Prostate gland (tissue), 2 donors: ENCODE results near the gene DNM2. TPM values are rescaled to one million over a fixed set of nuclear protein-coding genes. Genes with fewer than 3 reads are reported as not detected.

Source experiments
- DNase-seq: peaks from one replicate; pipeline ENCODE4 v3.0.0-alpha.2; 2019; ENCODE audit warnings: low spot score
- H3K27ac ChIP-seq, 2 donors: fragments of 200-600 bp; sonication (generic); 2 replicates each; pipeline ENCODE4 v1.5.1; 2017 to 2019
- H3K27me3 ChIP-seq: fragments of 200-600 bp; sonication (generic); replicated peaks from 2 replicates; pipeline ENCODE4 v1.5.1; 2019; ENCODE audit not compliant: insufficient read depth
- H3K36me3 ChIP-seq, 2 donors: fragments of 200-600 bp; sonication (generic); 1 replicate in 1 of 2; 2 replicates in 1 of 2; pipeline versions ENCODE4 v1.5.1 to v1.8.1; 2017 to 2019
- H3K4me1 ChIP-seq: fragments of 200-600 bp; sonication (generic); replicated peaks from 2 replicates; pipeline ENCODE4 v1.5.1; 2019
- H3K4me3 ChIP-seq, 2 donors: fragments of 200-600 bp; sonication (generic); 2 replicates each; pipeline ENCODE4 v1.5.1; 2017 to 2019
- H3K9me3 ChIP-seq: fragments of 200-600 bp; sonication (generic); 2 replicates; pipeline ENCODE4 v1.5.1; 2017
- CTCF ChIP-seq, 4 experiments: fragments of 200-600 bp in 2 of 4; fragments of 450-650 bp in 2 of 4; sonication (generic) in 2 of 4; IDR thresholded peaks; 1 replicate in 3 of 4; 2 replicates in 1 of 4; pipeline ENCODE4 v1.5.1; 2016 to 2019; ENCODE audit warnings: antibody characterized with exemption in 4 of 4, mild to moderate bottlenecking in 2 of 4, moderate library complexity in 2 of 4
- POLR2A ChIP-seq: fragments of 450-650 bp; IDR thresholded peaks from one replicate; pipeline ENCODE4 v1.6.1; 2016; ENCODE audit warnings: antibody characterized with exemption, mild to moderate bottlenecking
- POLR2AphosphoS5 ChIP-seq: sonication (generic); formaldehyde crosslinking; IDR thresholded peaks from one replicate; pipeline ENCODE4 v1.6.1; 2017; ENCODE audit warnings: antibody characterized with exemption
- WGBS: methylation state at CpG from one replicate; pipeline ENCODE4 v1.1.5; 2018; 5-methylcytosine and 5-hydroxymethylcytosine counted together
- intact Hi-C: fragments of 100-400 bp; cut with DNase I; formaldehyde crosslinking; loops from one replicate; pipeline ENCODE4 v1.14.2; 2022
- total RNA-seq, 2 donors: library from RNA; depleted of rRNA; stranded (reverse); fragments of >200 nt; gene quantifications; one replicate each; pipeline ENCODE4 v1.1.0, GENCODE V29; 2016

DNM2 gene
- total RNA-seq, 2 donors from 2014 or later: 137 to 279 TPM

GRCh38 chr19:10826231-10826630 is 108.4 kb downstream of the DNM2 start:
- intact Hi-C loops: no loop called here
- no peaks in the 10 kb centered on the region for H3K27me3 ChIP-seq
- no peaks in the 10 kb centered on the region for H3K9me3 ChIP-seq
- no peak for DNase-seq
- no peak overlapping the region for H3K4me3 ChIP-seq
- TF ChIP-seq CTCF (IDR thresholded peaks at IDR 0.05) (no peak), POLR2A (no peak), POLR2AphosphoS5 (no peak)
- H3K36me3 ChIP-seq: peaks cover 7% of the 10 kb centered on the region in 2 donors
- H3K27ac ChIP-seq: no peak overlapping the region
- 94% methylated on average over 7 of the region's 7 CpGs for WGBS
- H3K4me1 ChIP-seq: no peaks in the 10 kb centered on the region

- DNase-seq: no peak
- WGBS: 87% methylated on average over 6 of the region's 6 CpGs
- no peaks in the 10 kb centered on the region for H3K4me1 ChIP-seq
- peaks cover 4 to 7% of the 10 kb centered on the region in 2 donors for H3K36me3 ChIP-seq
- intact Hi-C loops: no loop called here
- H3K27me3 ChIP-seq: no peaks in the 10 kb centered on the region
- H3K27ac ChIP-seq: no peak overlapping the region
- no peaks in the 10 kb centered on the region for H3K9me3 ChIP-seq
- TF ChIP-seq POLR2A (no peak), CTCF (IDR thresholded peaks at IDR 0.05) (no peak), POLR2AphosphoS5 (no peak)
- H3K4me3 ChIP-seq: no peak overlapping the region
Observed at GRCh38 chr19:10826846-10827245, 109.0 kb downstream of the DNM2 start.

GRCh38 chr19:10828981-10829821 is 111.3 kb downstream of the DNM2 start:
- Histone ChIP-seq H3K9me3 (no peaks in the 10 kb centered on the region), H3K27ac (no peak overlapping the region), H3K4me3 (no peak overlapping the region), H3K36me3 (peaks cover 0 to 7% of the 10 kb centered on the region in 2 donors), H3K27me3 (no peaks in the 10 kb centered on the region), H3K4me1 (no peaks in the 10 kb centered on the region)
- intact Hi-C loops: no loop called here
- 84% methylated on average over 26 of the region's 26 CpGs for WGBS
- DNase-seq: no peak
- TF ChIP-seq POLR2AphosphoS5: no peak
- TF ChIP-seq CTCF (IDR thresholded peaks at IDR 0.05): no peak
- no peak for TF ChIP-seq POLR2A

- Histone ChIP-seq H3K36me3 (peaks cover 0 to 7% of the 10 kb centered on the region in 2 donors), H3K4me1 (no peaks in the 10 kb centered on the region), H3K27me3 (no peaks in the 10 kb centered on the region), H3K9me3 (no peaks in the 10 kb centered on the region), H3K4me3 (no peak overlapping the region), H3K27ac (no peak overlapping the region)
- no peak for TF ChIP-seq POLR2A
- no peak for TF ChIP-seq POLR2AphosphoS5
- no peak for TF ChIP-seq CTCF (IDR thresholded peaks at IDR 0.05)
- WGBS: 81% methylated on average over 15 of the region's 16 CpGs
- DNase-seq: no peak
- intact Hi-C loops: no loop called here
Observed at GRCh38 chr19:10829967-10830366, 112.1 kb downstream of the DNM2 start.

GRCh38 chr19:10830370-10830769 is 112.5 kb downstream of the DNM2 start:
- Histone ChIP-seq H3K9me3 (no peaks in the 10 kb centered on the region), H3K36me3 (peaks cover 0 to 7% of the 10 kb centered on the region in 2 donors), H3K4me3 (no peak overlapping the region), H3K27ac (no peak overlapping the region), H3K27me3 (no peaks in the 10 kb centered on the region), H3K4me1 (no peaks in the 10 kb centered on the region)
- WGBS: 81% methylated on average over 7 of the region's 7 CpGs
- no peak for DNase-seq
- intact Hi-C loops: no loop called here
- TF ChIP-seq POLR2A (no peak), CTCF (IDR thresholded peaks at IDR 0.05) (no peak), POLR2AphosphoS5 (no peak)
